ENCODE results near the gene DGKZ.

DGKZ gene

DNA sequence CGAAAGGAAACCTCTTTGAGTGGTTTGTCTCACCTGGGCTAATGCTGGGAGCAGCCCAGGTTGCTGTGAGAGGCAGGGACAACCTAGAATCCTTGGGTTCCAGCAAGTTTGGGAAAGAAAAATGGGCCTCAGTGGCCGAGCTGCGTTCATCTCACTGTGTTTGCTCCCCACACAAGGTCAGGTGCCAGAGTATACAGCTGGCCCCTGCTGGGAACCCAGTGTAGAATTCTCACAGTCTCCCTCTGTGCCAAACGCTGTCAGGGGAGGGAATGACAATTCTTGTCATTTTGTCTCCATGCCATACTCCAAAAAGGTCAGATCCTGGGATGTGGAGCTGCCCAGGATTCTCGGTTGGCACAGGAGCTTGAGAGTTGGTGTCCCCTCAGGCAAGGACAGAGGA lies 4.3 kb downstream of the DGKZ start:
- TF ChIP-seq, protein P1, sequence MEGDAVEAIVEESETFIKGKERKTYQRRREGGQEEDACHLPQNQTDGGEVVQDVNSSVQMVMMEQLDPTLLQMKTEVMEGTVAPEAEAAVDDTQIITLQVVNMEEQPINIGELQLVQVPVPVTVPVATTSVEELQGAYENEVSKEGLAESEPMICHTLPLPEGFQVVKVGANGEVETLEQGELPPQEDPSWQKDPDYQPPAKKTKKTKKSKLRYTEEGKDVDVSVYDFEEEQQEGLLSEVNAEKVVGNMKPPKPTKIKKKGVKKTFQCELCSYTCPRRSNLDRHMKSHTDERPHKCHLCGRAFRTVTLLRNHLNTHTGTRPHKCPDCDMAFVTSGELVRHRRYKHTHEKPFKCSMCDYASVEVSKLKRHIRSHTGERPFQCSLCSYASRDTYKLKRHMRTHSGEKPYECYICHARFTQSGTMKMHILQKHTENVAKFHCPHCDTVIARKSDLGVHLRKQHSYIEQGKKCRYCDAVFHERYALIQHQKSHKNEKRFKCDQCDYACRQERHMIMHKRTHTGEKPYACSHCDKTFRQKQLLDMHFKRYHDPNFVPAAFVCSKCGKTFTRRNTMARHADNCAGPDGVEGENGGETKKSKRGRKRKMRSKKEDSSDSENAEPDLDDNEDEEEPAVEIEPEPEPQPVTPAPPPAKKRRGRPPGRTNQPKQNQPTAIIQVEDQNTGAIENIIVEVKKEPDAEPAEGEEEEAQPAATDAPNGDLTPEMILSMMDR (IDR thresholded peaks at IDR 0.05), result no peak

DNA sequence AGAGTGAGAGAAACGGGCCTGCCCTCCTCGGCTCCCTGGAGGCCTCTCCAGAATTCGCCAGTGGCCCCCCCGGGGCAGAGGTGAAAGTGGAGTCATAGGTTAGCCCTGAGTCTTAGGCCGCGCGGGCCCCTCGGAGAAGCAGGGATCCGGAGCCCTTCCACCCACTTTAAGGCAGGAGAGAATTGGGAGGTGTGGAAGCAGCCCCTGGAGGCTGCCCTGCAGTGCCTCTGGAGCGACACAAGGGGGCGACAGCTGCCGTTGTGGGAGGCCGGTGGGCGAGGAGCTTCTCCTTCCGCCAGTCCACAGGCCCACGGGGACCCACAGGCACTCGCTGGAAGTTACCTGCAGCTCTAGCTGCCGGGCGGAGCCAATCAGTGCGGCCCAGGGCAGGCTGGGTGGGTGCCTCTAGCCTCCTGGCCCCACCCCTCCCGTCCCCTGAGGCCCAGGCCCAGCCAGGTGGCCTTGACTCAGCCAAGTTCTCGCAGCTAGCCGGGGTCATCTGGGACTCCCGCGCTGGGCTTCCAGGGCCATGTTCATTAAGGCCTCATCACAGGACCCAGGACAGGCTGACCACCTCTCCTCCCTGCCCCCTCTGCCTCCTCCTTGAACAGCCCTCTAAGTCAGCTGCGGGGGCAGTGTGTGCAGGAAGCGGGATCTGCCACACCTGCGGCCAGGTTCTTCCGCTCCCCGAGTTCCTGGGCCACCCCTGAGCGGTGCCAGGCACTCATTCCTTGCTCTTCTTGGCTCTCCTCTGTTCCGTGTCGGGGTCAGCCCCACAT lies 5.0 kb downstream of the DGKZ start:
- TF ChIP-seq, protein P1 (IDR thresholded peaks at IDR 0.05), result peak; percentile 64

DNA sequence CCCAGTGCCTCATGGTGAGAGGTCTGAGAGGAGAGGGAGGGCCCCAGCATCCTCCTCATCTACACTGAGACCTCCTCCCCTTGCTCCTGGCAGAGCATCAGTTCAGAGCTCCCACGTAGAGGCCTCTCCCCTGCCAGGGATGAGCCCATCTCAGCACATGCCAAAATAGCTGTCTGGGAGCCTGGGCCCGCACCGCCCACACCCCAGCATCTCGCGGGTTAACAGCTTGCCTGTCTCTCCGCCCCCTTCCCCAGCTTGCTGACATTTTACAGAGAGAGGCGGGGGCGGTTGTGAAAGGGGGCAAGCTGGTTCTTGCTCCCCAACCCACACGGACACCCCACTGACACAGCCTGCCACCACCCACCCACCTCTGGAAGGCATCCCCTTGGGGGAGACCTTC lies 6.4 kb downstream of the DGKZ start:
- TF ChIP-seq, protein P1 (IDR thresholded peaks at IDR 0.05), result no peak

DNA sequence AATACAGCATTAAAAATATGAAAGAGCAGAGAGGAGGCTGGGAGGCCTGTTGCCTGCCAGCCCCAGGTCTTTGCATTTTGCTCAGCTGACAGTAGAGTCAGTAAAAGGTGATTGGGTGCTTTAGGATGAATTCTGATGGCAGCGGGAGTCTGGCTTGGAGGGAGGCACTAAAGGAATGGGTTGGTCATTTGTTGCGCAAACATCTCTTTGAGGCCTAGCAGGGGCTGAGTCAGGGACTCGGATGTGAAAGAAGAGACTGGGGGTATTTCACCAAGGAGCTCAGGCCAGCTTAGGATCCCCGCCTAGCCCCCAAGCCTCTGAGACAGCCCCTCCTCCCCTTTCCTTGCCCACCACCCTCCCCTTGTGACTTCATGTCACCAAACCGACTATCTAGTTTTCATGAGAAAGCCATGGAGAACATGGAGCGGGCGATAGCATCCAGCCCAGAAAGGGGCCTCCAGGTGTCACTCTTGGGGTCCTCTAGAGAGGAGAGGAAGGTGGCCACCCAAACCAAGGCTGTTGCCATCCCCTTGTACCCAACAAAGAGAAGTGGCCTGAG lies 9.7 kb downstream of the DGKZ start:
- TF ChIP-seq, protein P1 (IDR thresholded peaks at IDR 0.05), result no peak

DNA sequence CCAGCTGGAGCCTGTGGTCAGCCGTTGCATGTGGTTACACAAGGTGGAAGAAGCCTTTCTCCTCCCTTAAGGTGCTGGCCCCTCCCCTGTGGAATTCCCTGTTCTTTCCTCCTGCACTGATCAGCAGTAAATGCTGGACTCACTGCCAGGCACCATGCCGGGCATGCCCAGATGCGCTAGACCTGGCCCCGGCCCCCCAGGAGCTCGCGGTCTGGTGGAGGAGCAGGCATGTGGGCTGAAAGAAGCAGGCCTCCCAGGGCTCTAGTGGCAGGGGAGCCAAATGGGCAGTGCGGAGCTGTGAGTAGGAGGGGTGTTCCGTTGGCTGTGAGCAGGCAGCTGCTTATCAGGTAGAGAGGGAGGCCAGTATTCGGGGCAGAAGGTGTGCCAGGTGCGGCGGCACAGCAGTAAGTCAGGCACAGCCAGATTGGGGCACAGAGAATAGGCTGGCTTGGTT lies 10.2 kb downstream of the DGKZ start:
- TF ChIP-seq, protein P1 (IDR thresholded peaks at IDR 0.05), result no peak

DNA sequence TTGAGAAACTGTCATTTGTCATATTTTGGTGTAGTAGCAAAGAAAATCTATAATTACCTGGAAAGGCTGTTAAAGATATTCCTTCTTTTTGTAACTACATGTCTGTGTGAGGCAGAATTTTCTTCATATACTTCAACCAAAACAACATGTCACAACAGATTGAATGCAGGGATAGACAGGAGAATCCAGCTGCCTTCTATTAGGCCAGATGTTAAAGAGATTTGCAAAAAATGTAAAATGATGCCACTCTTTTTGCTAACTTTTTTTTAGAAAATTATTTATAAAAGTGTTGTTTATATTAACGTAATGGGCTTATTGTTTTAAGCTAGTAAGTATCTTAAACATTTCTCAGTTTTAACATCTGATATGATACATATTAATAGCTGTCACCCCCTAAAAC lies 12.7 kb downstream of the DGKZ start:
- TF ChIP-seq, protein P1 (IDR thresholded peaks at IDR 0.05), result no peak

DNA sequence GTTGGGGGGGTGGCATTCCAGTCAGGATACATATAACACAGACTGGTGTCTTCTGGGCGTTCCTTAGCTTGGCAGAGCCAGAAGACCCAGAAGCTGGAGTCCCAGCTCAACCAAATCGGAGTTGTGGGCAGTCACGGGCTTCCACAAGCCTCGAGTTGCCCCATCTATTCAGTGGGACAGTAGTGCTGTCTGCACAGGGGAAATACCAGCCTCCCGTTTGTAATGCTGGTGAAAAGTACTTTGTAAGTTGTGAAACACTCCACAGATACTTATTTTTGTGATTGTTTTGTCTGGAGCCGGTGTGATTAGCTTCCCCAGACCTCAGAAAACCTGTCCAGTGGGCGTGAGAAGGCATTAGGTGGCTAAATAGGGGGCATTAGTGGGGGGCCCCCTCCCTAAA lies 13.6 kb downstream of the DGKZ start:
- TF ChIP-seq, protein P1 (IDR thresholded peaks at IDR 0.05), result no peak

Data from LNCAP (cell line).